Gastroesophageal sphincter (tissue), 3 donors: ENCODE results near the gene FOXF1.

ENCODE experiments used
- CTCF ChIP-seq, 4 experiments: fragments of 200-600 bp in 2 of 4; fragments of 450-650 bp in 2 of 4; sonication (generic) in 1 of 4; IDR thresholded peaks; one replicate each; pipeline ENCODE4 v1.5.1; 2017 to 2019; ENCODE audit warnings: antibody characterized with exemption in 4 of 4, mild to moderate bottlenecking in 2 of 4, moderate library complexity in 2 of 4
- EP300 ChIP-seq: sonication (generic); formaldehyde crosslinking; IDR thresholded peaks from one replicate; pipeline ENCODE4 v1.6.1; 2017; ENCODE audit warnings: antibody characterized with exemption, mild to moderate bottlenecking
- POLR2A ChIP-seq, 2 donors: fragments of 450-650 bp; IDR thresholded peaks; one replicate each; pipeline ENCODE4 v1.6.1; 2017; ENCODE audit warnings: antibody characterized with exemption in 2 of 2, mild to moderate bottlenecking in 2 of 2, moderate library complexity in 1 of 2
- POLR2AphosphoS5 ChIP-seq: sonication (generic); formaldehyde crosslinking; IDR thresholded peaks from one replicate; pipeline ENCODE4 v1.6.1; 2017; ENCODE audit warnings: antibody characterized with exemption

- no peak for TF ChIP-seq CTCF (IDR thresholded peaks at IDR 0.05)
- TF ChIP-seq POLR2AphosphoS5 = no peak
- no peak for TF ChIP-seq POLR2A (IDR thresholded peaks at IDR 0.05)
- no peak for TF ChIP-seq EP300
Measured at GRCh38 chr16:86471896-86472295, 38.4 kb upstream of the FOXF1 start.
